T-helper 22 cell (primary cell): ENCODE data around the gene SH2D5.
"Not testable (repeated sequence)": the region's sequence is repeated elsewhere in the genome, so short reads cannot be mapped to it uniquely, and the experiment has no call there.

Source experiments
- DNase-seq: peaks from one replicate; pipeline ENCODE4 v3.0.0-alpha.2; 2020; ENCODE audit warnings: low read depth

Gene SH2D5

GRCh38 chr1:20695515-20695914, 37.0 kb downstream of the SH2D5 start:
- no peak for DNase-seq

GRCh38 chr1:20693623-20694022, 38.9 kb downstream of the SH2D5 start:
- DNase-seq, result no peak

GRCh38 chr1:20691872-20692271, 40.6 kb downstream of the SH2D5 start:
- no peak for DNase-seq

GRCh38 chr1:20689645-20690056, 42.9 kb downstream of the SH2D5 start:
- DNase-seq, result no peak

GRCh38 chr1:20686883-20687725, 45.4 kb downstream of the SH2D5 start:
- no peak for DNase-seq

GRCh38 chr1:20685741-20686140, 46.8 kb downstream of the SH2D5 start:
- DNase-seq, result no peak

- no peak for DNase-seq
Observed at GRCh38 chr1:20685099-20685662, 47.3 kb downstream of the SH2D5 start.

GRCh38 chr1:20684651-20685050, 47.9 kb downstream of the SH2D5 start:
- no peak for DNase-seq

GRCh38 chr1:20684050-20684620, 48.4 kb downstream of the SH2D5 start:
- DNase-seq, result no peak

GRCh38 chr1:20683614-20684013, 48.9 kb downstream of the SH2D5 start:
- DNase-seq, result no peak

GRCh38 chr1:20682571-20683236, 49.8 kb downstream of the SH2D5 start:
- DNase-seq, result no peak

GRCh38 chr1:20681999-20682398, 50.5 kb downstream of the SH2D5 start:
- DNase-seq, result no peak

GRCh38 chr1:20680269-20680668, 52.2 kb downstream of the SH2D5 start:
- no peak for DNase-seq

- no peak for DNase-seq
Observed at GRCh38 chr1:20678599-20678998, 53.9 kb downstream of the SH2D5 start.

- DNase-seq, result not testable (repeated sequence)
Observed at GRCh38 chr1:20673626-20674025, 58.9 kb downstream of the SH2D5 start.

- no peak for DNase-seq
Observed at GRCh38 chr1:20672265-20672632, 60.3 kb downstream of the SH2D5 start.

GRCh38 chr1:20670936-20671335, 61.6 kb downstream of the SH2D5 start:
- DNase-seq, result no peak
